CD4-positive, alpha-beta T cell treated with Interleukin-21 for 1 hour (primary cell): ENCODE results near the gene SNAP47.
A peak's percentile ranks its signal among the peaks of the same experiment; 100 is the strongest.

Experiments
- DNase-seq: peaks from one replicate; pipeline ENCODE4 v3.0.0-alpha.2; 2020

SNAP47 gene

DNA sequence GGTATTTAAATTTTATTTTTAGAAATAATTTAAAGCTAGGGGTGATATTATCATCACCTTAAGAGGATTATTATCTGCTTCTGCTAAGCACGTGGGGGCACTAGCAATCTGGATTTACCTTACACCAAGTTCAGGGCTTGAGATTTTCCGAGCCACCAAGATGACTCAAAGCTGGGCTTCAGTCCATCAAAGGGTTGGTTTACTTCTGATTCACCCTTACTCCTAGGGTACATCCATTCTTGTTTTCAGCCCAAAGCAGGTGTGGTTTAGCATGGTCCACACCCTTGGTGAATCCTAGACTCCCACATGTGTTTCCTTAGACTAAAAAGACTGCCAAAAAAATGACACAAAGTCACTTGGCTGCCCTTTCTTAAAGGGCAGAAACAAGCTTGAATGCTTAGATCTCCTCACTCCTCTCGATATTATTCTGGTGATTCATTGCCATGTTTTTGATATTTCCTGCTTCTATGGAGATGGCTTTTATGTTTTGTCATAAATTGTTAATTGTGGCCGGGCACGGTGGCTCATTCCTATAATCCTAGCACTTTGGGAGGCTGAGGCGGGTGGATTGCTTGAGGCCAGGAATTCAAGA lies 70.5 kb downstream of the SNAP47 start:
- DNase-seq = no peak

GRCh38 chr1:227808566-227808965 lies 73.3 kb downstream of the SNAP47 start:
- DNase-seq = no peak

GRCh38 chr1:227809026-227809425 lies 73.8 kb downstream of the SNAP47 start:
- no peak for DNase-seq

DNA sequence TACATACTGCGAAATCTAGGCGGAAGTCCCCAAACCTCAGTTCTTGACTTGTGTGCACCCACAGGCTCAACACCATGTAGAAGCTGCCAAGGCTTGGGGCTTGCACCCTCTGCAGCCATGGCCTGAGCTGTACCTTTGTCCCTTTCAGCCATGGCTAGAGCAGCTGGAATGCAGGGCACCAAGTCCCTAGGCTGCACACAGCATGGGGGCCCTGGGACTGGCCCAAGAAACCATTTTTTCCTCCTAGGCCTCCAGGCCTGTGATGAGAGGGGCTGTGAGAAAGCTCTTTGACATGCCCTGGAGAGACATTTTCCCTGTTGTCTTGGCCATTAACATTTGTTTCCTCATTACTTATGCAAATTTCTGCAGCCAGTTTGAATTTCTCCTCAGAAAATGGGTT lies 78.7 kb downstream of the SNAP47 start:
- no peak for DNase-seq

- no peak for DNase-seq
Measured at GRCh38 chr1:227815468-227816409, 80.5 kb downstream of the SNAP47 start, which contains the start of gene PRSS38. Gene PRSS38 (plus strand): TSS chr1:227815675. CDS start chr1:227815717, 42 bp downstream.

DNA sequence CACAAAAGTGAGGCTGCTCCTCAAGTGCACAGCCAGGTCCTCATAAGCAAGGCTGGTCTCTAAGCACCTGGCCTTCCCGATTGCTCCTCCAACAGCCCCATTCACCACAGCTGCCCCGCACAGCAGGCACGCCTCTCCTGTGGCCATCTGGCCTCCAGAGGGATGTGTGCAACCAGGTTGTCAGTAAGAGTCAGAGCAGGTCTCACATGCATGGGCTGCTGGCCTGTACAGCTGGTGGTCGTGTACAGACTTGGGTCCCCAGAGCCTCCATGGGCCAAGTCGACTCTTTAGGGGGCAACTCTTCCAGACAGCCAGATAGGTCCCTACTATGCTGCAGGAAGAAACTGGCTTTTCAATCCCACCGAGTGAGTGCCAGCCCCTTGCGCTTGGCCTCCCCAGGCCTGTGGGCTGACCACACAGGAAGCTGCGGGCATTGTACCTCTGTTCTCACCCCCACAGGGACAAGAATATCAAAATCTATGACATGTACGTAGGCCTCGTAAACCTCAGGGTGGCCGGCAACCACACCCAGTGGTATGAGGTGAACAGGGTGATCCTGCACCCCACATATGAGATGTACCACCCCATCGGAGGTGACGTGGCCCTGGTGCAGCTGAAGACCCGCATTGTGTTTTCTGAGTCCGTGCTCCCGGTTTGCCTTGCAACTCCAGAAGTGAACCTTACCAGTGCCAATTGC lies 81.7 kb downstream of the SNAP47 start:
- DNase-seq = peak; percentile 12

DNA sequence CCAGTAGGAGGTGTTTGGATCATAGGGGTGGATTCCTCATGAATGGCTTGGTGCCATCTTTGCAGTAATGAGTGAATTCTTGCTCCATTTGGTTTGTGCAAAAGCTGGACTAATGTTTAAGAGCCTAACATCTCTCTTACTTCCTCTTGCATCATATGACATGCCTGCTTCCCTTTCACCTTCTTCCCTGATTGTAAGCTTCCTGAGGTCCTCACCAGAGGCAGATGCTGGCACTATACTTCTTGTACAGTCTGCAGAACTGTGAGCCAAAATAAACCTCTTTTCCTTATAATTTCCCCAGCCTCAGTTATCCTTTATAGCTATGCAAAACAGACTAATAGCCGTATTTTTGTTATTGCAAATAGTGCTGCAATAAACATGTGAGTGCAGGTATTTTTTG lies 88.3 kb downstream of the SNAP47 start:
- no peak for DNase-seq

- no peak for DNase-seq
Measured at GRCh38 chr1:227824204-227824603, 89.0 kb downstream of the SNAP47 start.

DNA sequence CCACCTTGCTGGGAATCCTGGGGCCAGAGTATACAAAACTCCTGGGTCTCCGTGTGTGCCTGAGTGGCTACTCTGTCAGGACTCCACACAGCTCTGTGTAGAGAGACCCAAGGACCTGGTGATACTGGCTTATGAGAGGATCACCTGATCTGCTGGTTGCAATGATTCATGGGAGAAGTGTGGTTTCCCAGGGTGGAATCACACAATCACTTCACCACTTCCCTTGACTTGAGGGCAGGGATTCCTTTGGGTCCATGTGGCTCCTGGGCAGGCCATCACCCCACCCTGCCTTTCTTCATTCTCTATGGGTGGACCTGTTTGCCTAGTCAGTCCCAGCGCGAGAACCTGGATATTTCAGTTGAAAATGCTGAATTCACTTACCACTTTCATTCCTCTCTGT lies 93.6 kb downstream of the SNAP47 start:
- DNase-seq = no peak
